ENCODE results near the gene PNPLA1. TPM values are rescaled to one million over a fixed set of nuclear protein-coding genes. Genes with fewer than 3 reads are reported as not detected.

Gene PNPLA1
- total RNA-seq, 2 donors from 2014 or later: not detected

- no peaks in the 10 kb centered on the region for H3K9me3 ChIP-seq (ENCODE audit: control insufficient read depth, low read length)
- H3K4me3 ChIP-seq (ENCODE audit: low read length): no peak overlapping the region
- H3K4me1 ChIP-seq (ENCODE audit: control insufficient read depth, insufficient read depth, low read length): peaks cover 3% of the 10 kb centered on the region
- peaks cover 17% of the 10 kb centered on the region for H3K4me1 Mint-ChIP-seq
- H3K36me3 Mint-ChIP-seq (ENCODE audit: low read depth): no peaks in the 10 kb centered on the region
- H3K27ac ChIP-seq (ENCODE audit: low read depth, low read length): no peak overlapping the region
- no peak for TF ChIP-seq CTCF (conservative IDR thresholded peaks at IDR 0.05)
- H3K9me3 Mint-ChIP-seq: no peaks in the 10 kb centered on the region
- no peak overlapping the region for H3K9ac ChIP-seq (ENCODE audit: extremely low read depth, low read length, poor library complexity, severe bottlenecking)
- no peak overlapping the region for H3K4me3 Mint-ChIP-seq
- no peaks in the 10 kb centered on the region for H3K36me3 ChIP-seq (ENCODE audit: control insufficient read depth, insufficient read depth, low read length)
- WGBS, 2 experiments (ENCODE audit: insufficient coverage in 1 of 2, insufficient read length in 1 of 2): 92 to 95% methylated on average over 6 to 12 of the region's 12 CpGs
- peaks cover 20% of the 10 kb centered on the region for H3K27me3 ChIP-seq (ENCODE audit: control insufficient read depth, insufficient read depth, low read length, poor library complexity, severe bottlenecking)
- peaks cover 33% of the 10 kb centered on the region for H3K27me3 Mint-ChIP-seq (ENCODE audit: insufficient read depth)
- H3K27ac Mint-ChIP-seq: no peak overlapping the region
- peak; percentile 27 for DNase-seq
Measured at GRCh38 chr6:36339146-36339545, 69.3 kb downstream of the PNPLA1 start.

GRCh38 chr6:36340306-36340617 lies 70.4 kb downstream of the PNPLA1 start:
- Histone ChIP-seq H3K9ac (ENCODE audit: extremely low read depth, low read length, poor library complexity, severe bottlenecking) (no peak overlapping the region), H3K27ac (ENCODE audit: low read depth, low read length) (no peak overlapping the region)
- no peak for TF ChIP-seq CTCF (conservative IDR thresholded peaks at IDR 0.05)

GRCh38 chr6:36340618-36341454 lies 71.0 kb downstream of the PNPLA1 start:
- Histone ChIP-seq H3K27me3 (ENCODE audit: control insufficient read depth, insufficient read depth, low read length, poor library complexity, severe bottlenecking) (peaks cover 20% of the 10 kb centered on the region), H3K27ac (ENCODE audit: low read depth, low read length) (no peak overlapping the region), H3K36me3 (ENCODE audit: control insufficient read depth, insufficient read depth, low read length) (no peaks in the 10 kb centered on the region), H3K9me3 (ENCODE audit: control insufficient read depth, low read length) (no peaks in the 10 kb centered on the region), H3K4me3 (ENCODE audit: low read length) (peak overlapping the region; percentile 19), H3K9ac (ENCODE audit: extremely low read depth, low read length, poor library complexity, severe bottlenecking) (no peak overlapping the region), H3K4me1 (ENCODE audit: control insufficient read depth, insufficient read depth, low read length) (peaks cover 3% of the 10 kb centered on the region)
- no peaks in the 10 kb centered on the region for H3K9me3 Mint-ChIP-seq
- H3K27me3 Mint-ChIP-seq (ENCODE audit: insufficient read depth): peaks cover 26% of the 10 kb centered on the region
- H3K4me1 Mint-ChIP-seq: peaks cover 7% of the 10 kb centered on the region
- WGBS, 2 experiments (ENCODE audit: insufficient coverage in 1 of 2, insufficient read length in 1 of 2): 33 to 35% methylated on average over 27 to 36 of the region's 36 CpGs
- peak overlapping the region; percentile 59 for H3K4me3 Mint-ChIP-seq
- peak; percentile 99 for TF ChIP-seq CTCF (conservative IDR thresholded peaks at IDR 0.05)
- DNase-seq: peak; percentile 91
- H3K36me3 Mint-ChIP-seq (ENCODE audit: low read depth): no peaks in the 10 kb centered on the region
- H3K27ac Mint-ChIP-seq: peak overlapping the region; percentile 85

More at GRCh38 chr6:36340306-36340617, 70.4 kb downstream of the PNPLA1 start:
- Mint-ChIP-seq H3K27me3 (ENCODE audit: insufficient read depth) (peaks cover 26% of the 10 kb centered on the region), H3K4me3 (peak overlapping the region; percentile 59), H3K4me1 (peaks cover 7% of the 10 kb centered on the region), H3K36me3 (ENCODE audit: low read depth) (no peaks in the 10 kb centered on the region), H3K27ac (no peak overlapping the region), H3K9me3 (no peaks in the 10 kb centered on the region)
- no peak for DNase-seq
- Histone ChIP-seq H3K9me3 (ENCODE audit: control insufficient read depth, low read length) (no peaks in the 10 kb centered on the region), H3K36me3 (ENCODE audit: control insufficient read depth, insufficient read depth, low read length) (no peaks in the 10 kb centered on the region), H3K4me1 (ENCODE audit: control insufficient read depth, insufficient read depth, low read length) (peaks cover 3% of the 10 kb centered on the region), H3K4me3 (ENCODE audit: low read length) (peak overlapping the region; percentile 19), H3K27me3 (ENCODE audit: control insufficient read depth, insufficient read depth, low read length, poor library complexity, severe bottlenecking) (peaks cover 20% of the 10 kb centered on the region)
- 56 to 61% methylated on average over 7 to 12 of the region's 12 CpGs for WGBS, 2 experiments (ENCODE audit: insufficient coverage in 1 of 2, insufficient read length in 1 of 2)

Data from endodermal cell (in vitro differentiated cells).